Neural crest cell (in vitro differentiated cells): ENCODE results near the gene SCN5A. TPM values are rescaled to one million over a fixed set of nuclear protein-coding genes. Genes with fewer than 3 reads are reported as not detected.
A peak's percentile ranks its signal among the peaks of the same experiment; 100 is the strongest.

Experiments
- DNase-seq: peaks from one replicate; pipeline ENCODE4 v3.0.0; 2021; ENCODE audit warnings: low read depth, mixed read lengths, low spot score
- H3K27ac Mint-ChIP-seq: one replicate; pipeline ENCODE4 v1.8.0; 2021; ENCODE audit warnings: mild to moderate bottlenecking, mixed read lengths; ENCODE audit not compliant: unreplicated experiment
- H3K27me3 Mint-ChIP-seq: 2 replicates; pipeline ENCODE4 v1.8.0; 2021; ENCODE audit warnings: low read depth, mild to moderate bottlenecking, mixed read lengths
- H3K36me3 Mint-ChIP-seq: 2 replicates; pipeline ENCODE4 v1.8.0; 2021; ENCODE audit warnings: low read depth, mild to moderate bottlenecking, mixed read lengths
- H3K4me1 Mint-ChIP-seq: 2 replicates; pipeline ENCODE4 v1.8.0; 2021; ENCODE audit warnings: mixed read lengths
- H3K4me3 Mint-ChIP-seq: one replicate; pipeline ENCODE4 v1.8.0; 2021; ENCODE audit warnings: mild to moderate bottlenecking, mixed read lengths
- H3K9me3 Mint-ChIP-seq: 2 replicates; pipeline ENCODE4 v1.8.0; 2021; ENCODE audit warnings: mixed read lengths
- total RNA-seq: library from RNA; stranded (reverse); gene quantifications from 2 replicates; pipeline ENCODE4 v1.2.1, GENCODE V29; 2021
- TF ChIP-seq, protein P1 (sequence below): fragments of 200-600 bp; sonication (generic); conservative IDR thresholded peaks from 2 replicates; pipeline ENCODE4 v1.5.0; 2021; ENCODE audit warnings: antibody characterized with exemption, mild to moderate bottlenecking

The SCN5A gene
- total RNA-seq, 1 donor from 2014 or later: 1.2 TPM

DNA sequence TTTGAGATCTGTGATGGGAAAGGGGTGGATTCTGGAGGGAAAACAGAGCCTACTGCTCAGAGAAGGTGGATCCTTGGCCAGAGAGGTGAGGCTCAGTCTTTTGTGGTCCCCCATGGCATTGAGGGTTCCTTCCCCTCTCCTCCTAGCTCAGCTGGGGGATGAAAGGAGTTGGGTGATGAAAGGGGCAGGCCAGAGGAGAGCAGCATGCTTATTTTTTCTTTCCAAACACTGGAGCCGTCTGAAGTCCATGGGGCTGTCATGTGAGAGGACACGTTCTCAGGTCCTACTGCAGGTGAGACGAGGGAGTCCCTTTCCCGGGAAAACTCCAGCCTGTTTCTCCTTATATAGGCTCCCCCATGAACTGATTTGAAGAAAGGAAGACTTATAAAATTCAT, 71.4 kb downstream of the SCN5A start:
- TF ChIP-seq, protein P1, sequence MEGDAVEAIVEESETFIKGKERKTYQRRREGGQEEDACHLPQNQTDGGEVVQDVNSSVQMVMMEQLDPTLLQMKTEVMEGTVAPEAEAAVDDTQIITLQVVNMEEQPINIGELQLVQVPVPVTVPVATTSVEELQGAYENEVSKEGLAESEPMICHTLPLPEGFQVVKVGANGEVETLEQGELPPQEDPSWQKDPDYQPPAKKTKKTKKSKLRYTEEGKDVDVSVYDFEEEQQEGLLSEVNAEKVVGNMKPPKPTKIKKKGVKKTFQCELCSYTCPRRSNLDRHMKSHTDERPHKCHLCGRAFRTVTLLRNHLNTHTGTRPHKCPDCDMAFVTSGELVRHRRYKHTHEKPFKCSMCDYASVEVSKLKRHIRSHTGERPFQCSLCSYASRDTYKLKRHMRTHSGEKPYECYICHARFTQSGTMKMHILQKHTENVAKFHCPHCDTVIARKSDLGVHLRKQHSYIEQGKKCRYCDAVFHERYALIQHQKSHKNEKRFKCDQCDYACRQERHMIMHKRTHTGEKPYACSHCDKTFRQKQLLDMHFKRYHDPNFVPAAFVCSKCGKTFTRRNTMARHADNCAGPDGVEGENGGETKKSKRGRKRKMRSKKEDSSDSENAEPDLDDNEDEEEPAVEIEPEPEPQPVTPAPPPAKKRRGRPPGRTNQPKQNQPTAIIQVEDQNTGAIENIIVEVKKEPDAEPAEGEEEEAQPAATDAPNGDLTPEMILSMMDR: no peak
- H3K9me3 Mint-ChIP-seq: no peaks in the 10 kb centered on the region
- no peak overlapping the region for H3K4me3 Mint-ChIP-seq
- DNase-seq: no peak
- no peaks in the 10 kb centered on the region for H3K36me3 Mint-ChIP-seq
- no peak overlapping the region for H3K27ac Mint-ChIP-seq
- no peaks in the 10 kb centered on the region for H3K27me3 Mint-ChIP-seq
- no peaks in the 10 kb centered on the region for H3K4me1 Mint-ChIP-seq

DNA sequence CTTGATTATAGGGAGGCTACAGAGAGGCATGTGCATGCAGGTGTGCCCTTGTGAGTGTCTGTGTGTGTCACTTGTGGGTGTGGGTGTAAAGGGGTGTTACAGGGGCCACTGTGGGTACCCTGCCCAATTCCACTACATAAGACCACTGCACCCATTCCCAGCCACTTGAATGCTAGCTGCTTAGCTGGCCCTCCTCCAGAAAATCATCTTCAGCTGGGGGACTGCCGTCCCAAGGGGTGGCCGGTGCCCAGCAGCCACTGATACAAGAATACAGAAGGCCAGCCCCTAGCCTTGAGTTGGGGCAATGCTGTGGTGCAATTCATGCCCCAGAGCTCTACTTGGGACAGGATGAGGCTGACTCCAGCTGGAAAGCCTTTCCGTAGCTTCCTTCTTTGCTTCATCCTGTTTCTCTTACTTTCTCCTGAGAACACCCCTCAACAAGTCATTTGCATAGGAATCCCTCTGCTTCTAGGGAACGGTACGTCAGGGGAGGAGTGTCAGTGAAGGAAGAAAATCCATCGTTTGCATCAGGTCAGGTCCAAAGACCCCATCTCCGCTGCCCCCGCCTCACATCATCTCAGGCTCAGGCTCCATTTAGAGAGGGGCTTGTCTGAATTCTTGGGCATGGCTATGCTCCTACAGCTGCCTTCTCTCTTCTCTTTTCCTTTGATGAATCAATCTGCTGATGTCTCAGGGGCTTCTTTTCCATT, 72.0 kb downstream of the SCN5A start:
- TF ChIP-seq, protein P1: no peak
- Mint-ChIP-seq H3K27ac (no peak overlapping the region), H3K4me3 (no peak overlapping the region), H3K27me3 (no peaks in the 10 kb centered on the region), H3K4me1 (no peaks in the 10 kb centered on the region), H3K9me3 (no peaks in the 10 kb centered on the region), H3K36me3 (no peaks in the 10 kb centered on the region)
- DNase-seq: no peak

GRCh38 chr3:38576526-38577370, 72.7 kb downstream of the SCN5A start:
- Mint-ChIP-seq H3K4me1 (no peaks in the 10 kb centered on the region), H3K4me3 (no peak overlapping the region), H3K36me3 (no peaks in the 10 kb centered on the region), H3K27me3 (no peaks in the 10 kb centered on the region), H3K27ac (peak overlapping the region; percentile 50), H3K9me3 (no peaks in the 10 kb centered on the region)
- TF ChIP-seq, protein P1: no peak
- no peak for DNase-seq

GRCh38 chr3:38576131-38576525, 73.4 kb downstream of the SCN5A start:
- Mint-ChIP-seq H3K27ac (no peak overlapping the region), H3K9me3 (no peaks in the 10 kb centered on the region), H3K4me1 (no peaks in the 10 kb centered on the region), H3K27me3 (no peaks in the 10 kb centered on the region), H3K4me3 (no peak overlapping the region), H3K36me3 (no peaks in the 10 kb centered on the region)
- TF ChIP-seq, protein P1: no peak
- DNase-seq: no peak

GRCh38 chr3:38575279-38575843, 74.1 kb downstream of the SCN5A start:
- no peak overlapping the region for H3K4me3 Mint-ChIP-seq
- no peak for DNase-seq
- TF ChIP-seq, protein P1: no peak
- peak overlapping the region; percentile 78 for H3K27ac Mint-ChIP-seq
- H3K27me3 Mint-ChIP-seq: no peaks in the 10 kb centered on the region
- H3K36me3 Mint-ChIP-seq: no peaks in the 10 kb centered on the region
- no peaks in the 10 kb centered on the region for H3K9me3 Mint-ChIP-seq
- H3K4me1 Mint-ChIP-seq: no peaks in the 10 kb centered on the region
